H9 (cell line): ENCODE data around the gene ADIPOR1. TPM values are rescaled to one million over a fixed set of nuclear protein-coding genes. Genes with fewer than 3 reads are reported as not detected.

Experiments
- DNase-seq: peaks from one replicate; pipeline ENCODE4 v3.0.0-alpha.2; 2017
- H2AFZ ChIP-seq: one replicate; pipeline ENCODE4 v1.6.1; 2013; ENCODE audit warnings: mild to moderate bottlenecking, low read length, control low read depth, moderate library complexity
- H2AK5ac ChIP-seq: 2 replicates; pipeline ENCODE4 v1.6.1; 2013; ENCODE audit warnings: low read length, control low read depth, mixed read lengths; ENCODE audit not compliant: insufficient read length
- H2BK120ac ChIP-seq: one replicate; pipeline ENCODE4 v1.6.1; 2013; ENCODE audit warnings: low read depth, mild to moderate bottlenecking, low read length, control low read depth, inconsistent platforms; ENCODE audit not compliant: poor library complexity, severe bottlenecking
- H2BK12ac ChIP-seq: 2 replicates; pipeline ENCODE4 v1.6.1; 2013; ENCODE audit warnings: low read length, control low read depth, mixed read lengths, low read depth; ENCODE audit not compliant: insufficient read length
- H2BK15ac ChIP-seq: 2 replicates; pipeline ENCODE4 v1.6.1; 2013; ENCODE audit warnings: low read depth, low read length, control low read depth
- H2BK20ac ChIP-seq: one replicate; pipeline ENCODE4 v1.6.1; 2013; ENCODE audit warnings: low read depth, mild to moderate bottlenecking, low read length, control low read depth, inconsistent platforms; ENCODE audit not compliant: poor library complexity, severe bottlenecking
- H2BK5ac ChIP-seq: 2 replicates; pipeline ENCODE4 v1.6.1; 2013; ENCODE audit warnings: low read length, control low read depth, mixed read lengths; ENCODE audit not compliant: insufficient read length
- H3K14ac ChIP-seq: 2 replicates; pipeline ENCODE4 v1.6.1; 2013; ENCODE audit warnings: low read length, control low read depth; ENCODE audit not compliant: insufficient read depth
- H3K18ac ChIP-seq: 2 replicates; pipeline ENCODE4 v1.6.1; 2013; ENCODE audit warnings: low read depth, mild to moderate bottlenecking, mixed read lengths, low read length, control low read depth; ENCODE audit not compliant: insufficient read length
- H3K23ac ChIP-seq: 2 replicates; pipeline ENCODE4 v1.6.1; 2013; ENCODE audit warnings: low read length, control low read depth, mixed read lengths, low read depth; ENCODE audit not compliant: insufficient read length
- H3K23me2 ChIP-seq: 2 replicates; pipeline ENCODE4 v1.6.1; 2013; ENCODE audit warnings: low read depth, mild to moderate bottlenecking, mixed read lengths, low read length, control low read depth; ENCODE audit not compliant: insufficient read length, poor library complexity, severe bottlenecking
- H3K27ac ChIP-seq: 2 replicates; pipeline ENCODE4 v1.5.1; 2013; ENCODE audit warnings: low read length, control low read depth, mixed read lengths, low read depth; ENCODE audit not compliant: insufficient read length
- H3K27me3 ChIP-seq: 2 replicates; pipeline ENCODE4 v1.6.1; 2013; ENCODE audit warnings: low read length, control low read depth, inconsistent platforms; ENCODE audit not compliant: insufficient read depth
- H3K4ac ChIP-seq: 2 replicates; pipeline ENCODE4 v1.6.1; 2013; ENCODE audit warnings: low read depth, mild to moderate bottlenecking, control low read depth, inconsistent platforms, low read length, moderate library complexity
- H3K4me1 ChIP-seq: 2 replicates; pipeline ENCODE4 v1.6.1; 2013; ENCODE audit warnings: low read length, control low read depth, inconsistent platforms; ENCODE audit not compliant: insufficient read depth
- H3K4me2 ChIP-seq: 2 replicates; pipeline ENCODE4 v1.6.1; 2013; ENCODE audit warnings: low read length, control low read depth, mixed read lengths; ENCODE audit not compliant: insufficient read length, insufficient read depth
- H3K56ac ChIP-seq: 2 replicates; pipeline ENCODE4 v1.6.1; 2013; ENCODE audit warnings: low read depth, mild to moderate bottlenecking, mixed read lengths, low read length, control low read depth; ENCODE audit not compliant: insufficient read length
- H3K79me1 ChIP-seq: 2 replicates; pipeline ENCODE4 v1.6.1; 2013; ENCODE audit warnings: low read depth, mild to moderate bottlenecking, moderate library complexity, low read length, control low read depth, inconsistent platforms; ENCODE audit not compliant: insufficient read depth, poor library complexity, severe bottlenecking
- H3K79me2 ChIP-seq: 2 replicates; pipeline ENCODE4 v1.6.1; 2013; ENCODE audit warnings: low read length, control low read depth, inconsistent platforms; ENCODE audit not compliant: insufficient read depth
- H3K9ac ChIP-seq: 2 replicates; pipeline ENCODE4 v1.6.1; 2013; ENCODE audit warnings: low read length, control low read depth, mixed read lengths; ENCODE audit not compliant: insufficient read length; ENCODE audit errors: extremely low read depth
- H3K9me3 ChIP-seq: one replicate; pipeline ENCODE4 v1.6.1; 2013; ENCODE audit warnings: low read depth, low read length, inconsistent platforms; ENCODE audit not compliant: control insufficient read depth
- H3T11ph ChIP-seq: one replicate; pipeline ENCODE4 v1.6.1; 2013; ENCODE audit warnings: mild to moderate bottlenecking, low read length, control low read depth, inconsistent platforms
- H4K20me1 ChIP-seq: one replicate; pipeline ENCODE4 v1.6.1; 2013; ENCODE audit not compliant: control insufficient read depth, insufficient read length, insufficient read depth
- H4K5ac ChIP-seq: 2 replicates; pipeline ENCODE4 v1.6.1; 2013; ENCODE audit warnings: low read depth, mild to moderate bottlenecking, mixed read lengths, low read length, control low read depth; ENCODE audit not compliant: insufficient read length
- H4K8ac ChIP-seq: replicated peaks from 2 replicates; pipeline ENCODE4 v1.6.1; 2013; ENCODE audit warnings: low read length, control low read depth, mixed read lengths, low read depth; ENCODE audit not compliant: insufficient read length
- H4K91ac ChIP-seq: 2 replicates; pipeline ENCODE4 v1.6.1; 2013; ENCODE audit warnings: low read depth, mild to moderate bottlenecking, moderate library complexity, mixed read lengths, low read length, control low read depth; ENCODE audit not compliant: insufficient read length
- H3K27ac Mint-ChIP-seq, 3 experiments: 2 replicates in 2 of 3; 3 replicates in 1 of 3; pipeline ENCODE4 v1.8.0; 2020 to 2021; ENCODE audit warnings: mixed read lengths in 3 of 3, mild to moderate bottlenecking in 1 of 3, moderate library complexity in 1 of 3
- H3K27me3 Mint-ChIP-seq: 2 replicates; pipeline ENCODE4 v1.8.0; 2021; ENCODE audit warnings: low read depth, mild to moderate bottlenecking, moderate library complexity, mixed read lengths
- H3K36me3 Mint-ChIP-seq, 3 experiments: 2 replicates in 2 of 3; 3 replicates in 1 of 3; pipeline ENCODE4 v1.8.0; 2020 to 2021; ENCODE audit warnings: low read depth in 3 of 3, mixed read lengths in 3 of 3; ENCODE audit not compliant: insufficient read depth in 1 of 3
- H3K4me1 Mint-ChIP-seq, 2 experiments: 2 replicates each; pipeline ENCODE4 v1.8.0; 2020; ENCODE audit warnings: mixed read lengths in 2 of 2
- H3K4me3 Mint-ChIP-seq, 2 experiments: 2 replicates in 1 of 2; 3 replicates in 1 of 2; pipeline ENCODE4 v1.8.0; 2020 to 2021; ENCODE audit warnings: mild to moderate bottlenecking in 2 of 2, mixed read lengths in 2 of 2, moderate library complexity in 1 of 2
- H3K9me3 Mint-ChIP-seq, 2 experiments: 2 replicates in 1 of 2; 3 replicates in 1 of 2; pipeline ENCODE4 v1.8.0; 2020; ENCODE audit warnings: mild to moderate bottlenecking in 2 of 2, mixed read lengths in 2 of 2, moderate library complexity in 1 of 2
- CTCF ChIP-seq: fragments of 200-600 bp; sonication (generic); conservative IDR thresholded peaks from 3 replicates; pipeline ENCODE4 v1.8.0; 2021; ENCODE audit warnings: antibody characterized with exemption, mild to moderate bottlenecking
- WGBS: extraction: QIAGEN DNeasy Blood & Tissue Kit; methylation state at CpG from one replicate; pipeline ENCODE4 v1.1.7; 2013; ENCODE audit warnings: missing lambda C conversion rate, low lambda C conversion rate, mixed read lengths; ENCODE audit not compliant: insufficient read length; ENCODE audit errors: extremely low coverage; 5-methylcytosine and 5-hydroxymethylcytosine counted together
- total RNA-seq: library from RNA; stranded (reverse); gene quantifications from 2 replicates; pipeline ENCODE4 v1.2.1, GENCODE V29; 2021

Gene ADIPOR1
- total RNA-seq, 1 experiment from 2014 or later: 65.0 TPM

- Histone ChIP-seq H4K5ac (no peak overlapping the region), H3K23ac (no peak overlapping the region), H3K4ac (no peak overlapping the region), H4K91ac (no peak overlapping the region), H3K9ac (no peak overlapping the region), H3K14ac (no peak overlapping the region), H2AFZ (no peak overlapping the region), H2BK120ac (no peak overlapping the region), H3K9me3 (no peaks in the 10 kb centered on the region), H3K27me3 (no peaks in the 10 kb centered on the region), H2BK12ac (no peak overlapping the region), H3K79me1 (no peaks in the 10 kb centered on the region), H2BK5ac (no peak overlapping the region), H2BK20ac (no peak overlapping the region), H4K8ac (no peak overlapping the region), H2BK15ac (no peak overlapping the region), H3K27ac (no peak overlapping the region), H3K23me2 (peaks cover 9% of the 10 kb centered on the region), H3K79me2 (peaks cover 6% of the 10 kb centered on the region; the same call in 1 of the 2 replicates), H3K4me1 (no peaks in the 10 kb centered on the region), H3K4me2 (no peak overlapping the region), H3K56ac (no peak overlapping the region), H3T11ph (no peak overlapping the region), H2AK5ac (no peak overlapping the region), H3K18ac (no peak overlapping the region), H4K20me1 (no peaks in the 10 kb centered on the region)
- TF ChIP-seq CTCF: no peak
- Mint-ChIP-seq H3K27ac (no peak overlapping the region), H3K4me1 (peaks cover 19 to 20% of the 10 kb centered on the region in 2 experiments), H3K4me3 (no peak overlapping the region), H3K27me3 (no peaks in the 10 kb centered on the region), H3K9me3 (no peaks in the 10 kb centered on the region; a peak in 1 of 5 replicates), H3K36me3 (peaks cover 2 to 8% (median 5%) of the 10 kb centered on the region in 3 experiments; a peak in 3 of 7 replicates)
- DNase-seq: no peak
- WGBS: no CpG with 5 or more reads among the region's 5 CpGs
These were observed 3.2 kb upstream of the ADIPOR1 start for GRCh38 chr1:202961220-202961880.
